Measurements from ENCODE around the gene DPP6. TPM values are rescaled to one million over a fixed set of nuclear protein-coding genes. Genes with fewer than 3 reads are reported as not detected.

The DPP6 gene
- total RNA-seq, 1 experiment from 2014 or later = not detected

GRCh38 chr7:154620141-154620755 lies 568.0 kb downstream of the DPP6 start:
- POLR2A ChIA-PET (ENCODE audit: unreplicated experiment) = no interaction called here
- no peak overlapping the region for H3K4me3 ChIP-seq (ENCODE audit: low read length)
- 0 out of 2 replicates have a peak, but pooled peaks cover 5% of the 10 kb centered on the region for H3K27me3 ChIP-seq (ENCODE audit: low read length)
- CTCF ChIA-PET = no interaction called here
- H3K9ac ChIP-seq (ENCODE audit: low read length) = no peak overlapping the region
- no peak for DNase-seq
- H3F3A ChIP-seq (ENCODE audit: low read length, unreplicated experiment) = no peaks in the 10 kb centered on the region
- H2AFZ ChIP-seq (ENCODE audit: low read length) = no peak overlapping the region
- H3K4me1 ChIP-seq (ENCODE audit: insufficient read depth, low read length) = no peaks in the 10 kb centered on the region
- no peaks in the 10 kb centered on the region for H4K20me1 ChIP-seq (ENCODE audit: low read length)
- no peaks in the 10 kb centered on the region for H3K36me3 ChIP-seq (ENCODE audit: low read depth, low read length)
- H3K9me3 ChIP-seq (ENCODE audit: low read length) = no peaks in the 10 kb centered on the region
- no peaks in the 10 kb centered on the region for H3K79me2 ChIP-seq (ENCODE audit: low read length)
- H3K27ac ChIP-seq (ENCODE audit: low read length) = no peak overlapping the region
- ATAC-seq = no peak
- no peak overlapping the region for H3K4me2 ChIP-seq (ENCODE audit: low read length)
- no TSS peak for BruUV-seq (replicated peaks)
- H3K9me2 ChIP-seq (replicated peaks; ENCODE audit: low read length) = no peaks in the 10 kb centered on the region
- intact Hi-C loops (cut with micrococcal nuclease) = no loop called here
- TF ChIP-seq EZH2phosphoT487 (IDR thresholded peaks at IDR 0.05; ENCODE audit: borderline replicate concordance, low read length) (no peak), EZH2 (IDR thresholded peaks at IDR 0.05; ENCODE audit: low read length, unreplicated experiment) (no peak), CTCF (conservative IDR thresholded peaks at IDR 0.05; ENCODE audit: low read depth, low read length) (no peak)

- BruUV-seq (replicated peaks) = no TSS peak
- Histone ChIP-seq H3K9me2 (replicated peaks; ENCODE audit: low read length) (no peaks in the 10 kb centered on the region), H3K79me2 (ENCODE audit: low read length) (no peaks in the 10 kb centered on the region), H3K4me2 (ENCODE audit: low read length) (no peak overlapping the region), H4K20me1 (ENCODE audit: low read length) (no peaks in the 10 kb centered on the region), H2AFZ (ENCODE audit: low read length) (no peak overlapping the region), H3K4me3 (ENCODE audit: low read length) (no peak overlapping the region), H3K4me1 (ENCODE audit: insufficient read depth, low read length) (no peaks in the 10 kb centered on the region), H3K9ac (ENCODE audit: low read length) (no peak overlapping the region), H3K36me3 (ENCODE audit: low read depth, low read length) (no peaks in the 10 kb centered on the region), H3K9me3 (ENCODE audit: low read length) (no peaks in the 10 kb centered on the region), H3K27me3 (ENCODE audit: low read length) (0 out of 2 replicates have a peak, but pooled peaks cover 5% of the 10 kb centered on the region), H3K27ac (ENCODE audit: low read length) (no peak overlapping the region), H3F3A (ENCODE audit: low read length, unreplicated experiment) (no peaks in the 10 kb centered on the region)
- DNase-seq (no peak), ATAC-seq (no peak)
- no peak for TF ChIP-seq CTCF (conservative IDR thresholded peaks at IDR 0.05; ENCODE audit: low read depth, low read length)
- no peak for TF ChIP-seq EZH2phosphoT487 (IDR thresholded peaks at IDR 0.05; ENCODE audit: borderline replicate concordance, low read length)
- TF ChIP-seq EZH2 (IDR thresholded peaks at IDR 0.05; ENCODE audit: low read length, unreplicated experiment) = no peak
- intact Hi-C loops (cut with micrococcal nuclease) = no loop called here
- ChIA-PET POLR2A (ENCODE audit: unreplicated experiment) (no interaction called here), CTCF (no interaction called here)
Measured at GRCh38 chr7:154623399-154623798, 571.2 kb downstream of the DPP6 start.

- ChIA-PET CTCF (no interaction called here), POLR2A (ENCODE audit: unreplicated experiment) (interaction anchor here (0.6 kb wide), 1 partner anchor 94 kb away, joined by 8 read pairs; no protein-coding TSS in a partner anchor)
- intact Hi-C loops (cut with micrococcal nuclease) = no loop called here
- Histone ChIP-seq H3K79me2 (ENCODE audit: low read length) (no peaks in the 10 kb centered on the region), H3K4me1 (ENCODE audit: insufficient read depth, low read length) (no peaks in the 10 kb centered on the region), H3K9ac (ENCODE audit: low read length) (no peak overlapping the region), H3K9me3 (ENCODE audit: low read length) (no peaks in the 10 kb centered on the region), H3K4me2 (ENCODE audit: low read length) (no peak overlapping the region), H2AFZ (ENCODE audit: low read length) (no peak overlapping the region), H3K4me3 (ENCODE audit: low read length) (no peak overlapping the region), H3K9me2 (replicated peaks; ENCODE audit: low read length) (no peaks in the 10 kb centered on the region), H3K27ac (ENCODE audit: low read length) (no peak overlapping the region), H3K36me3 (ENCODE audit: low read depth, low read length) (no peaks in the 10 kb centered on the region), H4K20me1 (ENCODE audit: low read length) (no peaks in the 10 kb centered on the region), H3K27me3 (ENCODE audit: low read length) (no peaks in the 10 kb centered on the region), H3F3A (ENCODE audit: low read length, unreplicated experiment) (no peaks in the 10 kb centered on the region)
- TF ChIP-seq EZH2phosphoT487 (IDR thresholded peaks at IDR 0.05; ENCODE audit: borderline replicate concordance, low read length) = no peak
- no peak for TF ChIP-seq EZH2 (IDR thresholded peaks at IDR 0.05; ENCODE audit: low read length, unreplicated experiment)
- BruUV-seq (replicated peaks) = no TSS peak
- DNase-seq (no peak), ATAC-seq (no peak)
Measured at GRCh38 chr7:154627646-154628290, 575.6 kb downstream of the DPP6 start.
